BLaER1 (cell line): Measurements from ENCODE around the gene PRMT9.

Experiments
- H3K27ac ChIP-seq: shearing (Covaris generic); formaldehyde crosslinking; 2 replicates; pipeline ENCODE4 v1.8.1; 2022
- H3K27me3 ChIP-seq: shearing (Covaris generic); formaldehyde crosslinking; 2 replicates; pipeline ENCODE4 v1.8.1; 2022
- H3K36me3 ChIP-seq: shearing (Covaris generic); formaldehyde crosslinking; 2 replicates; pipeline ENCODE4 v1.8.1; 2022
- H3K4me1 ChIP-seq: shearing (Covaris generic); formaldehyde crosslinking; 2 replicates; pipeline ENCODE4 v1.8.1; 2022
- H3K4me2 ChIP-seq: shearing (Covaris generic); formaldehyde crosslinking; 2 replicates; pipeline ENCODE4 v1.8.1; 2022
- H3K4me3 ChIP-seq: shearing (Covaris generic); formaldehyde crosslinking; 2 replicates; pipeline ENCODE4 v1.8.1; 2022
- H3K9ac ChIP-seq: shearing (Covaris generic); formaldehyde crosslinking; 2 replicates; pipeline ENCODE4 v1.8.1; 2022
- H3K9me3 ChIP-seq: shearing (Covaris generic); formaldehyde crosslinking; 2 replicates; pipeline ENCODE4 v1.8.1; 2022
- H4K20me1 ChIP-seq: shearing (Covaris generic); formaldehyde crosslinking; 2 replicates; pipeline ENCODE4 v1.8.1; 2022
- Cebpa-rat ChIP-seq: shearing (Covaris generic); IDR thresholded peaks from 2 replicates; pipeline ENCODE4 v1.8.1; 2022

The PRMT9 gene

GRCh38 chr4:147682755-147683154 lies 1.2 kb downstream of the PRMT9 start:
- peak overlapping the region; percentile 87 for H3K9ac ChIP-seq
- peaks cover 21% of the 10 kb centered on the region for H3K36me3 ChIP-seq
- H3K27me3 ChIP-seq = no peaks in the 10 kb centered on the region
- H3K4me2 ChIP-seq = peak overlapping the region; percentile 83
- peak overlapping the region; percentile 82 for H3K4me3 ChIP-seq
- H4K20me1 ChIP-seq = 0 out of 2 replicates have a peak, but pooled peaks cover 7% of the 10 kb centered on the region
- peaks cover 19% of the 10 kb centered on the region for H3K4me1 ChIP-seq
- TF ChIP-seq Cebpa-rat = no peak
- H3K27ac ChIP-seq = 0 out of 2 replicates have a peak overlapping the region, but pooled peaks have one; percentile 87
- no peaks in the 10 kb centered on the region for H3K9me3 ChIP-seq

DNA sequence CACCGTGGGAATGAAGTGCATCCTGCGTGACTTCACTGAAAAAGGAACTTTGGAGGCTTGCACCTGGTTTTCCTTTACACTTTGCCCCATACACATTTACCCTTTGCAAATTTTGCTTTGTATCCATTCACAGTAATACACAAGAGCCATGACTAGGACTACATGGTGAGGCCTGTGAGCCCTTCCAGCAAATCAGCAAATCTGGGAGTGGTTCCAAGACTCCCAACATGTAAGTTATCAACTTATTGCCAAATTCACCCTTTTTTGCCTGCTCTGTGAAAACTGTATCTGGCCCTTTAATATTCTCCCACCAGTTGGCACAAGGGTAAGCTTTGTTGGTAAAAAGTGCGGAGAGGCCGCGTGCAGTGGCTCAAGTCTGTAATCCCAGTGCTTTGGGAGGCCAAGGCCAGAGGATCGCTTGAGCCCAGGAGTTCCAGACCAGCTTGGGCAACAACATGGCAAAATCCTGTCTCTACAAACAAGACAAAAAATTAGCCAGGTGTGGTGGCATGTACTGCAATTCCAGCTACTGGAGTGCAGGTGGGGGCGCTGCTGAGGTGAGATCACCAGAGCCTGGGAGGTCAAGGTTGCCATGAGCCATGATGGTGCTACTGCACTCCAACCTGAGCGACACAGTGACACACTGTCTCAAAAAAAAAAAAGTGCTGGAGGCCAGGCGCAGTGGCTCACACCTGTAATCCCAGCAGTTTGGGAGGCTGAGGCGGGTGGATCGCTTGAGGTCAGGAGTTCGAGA lies 5.0 kb downstream of the PRMT9 start:
- H3K4me2 ChIP-seq = no peak overlapping the region
- peaks cover 11% of the 10 kb centered on the region; the same call in 1 of the 2 replicates for H3K4me1 ChIP-seq
- no peak overlapping the region for H3K9ac ChIP-seq
- 0 out of 2 replicates have a peak, but pooled peaks cover 7% of the 10 kb centered on the region for H4K20me1 ChIP-seq
- peaks cover 21% of the 10 kb centered on the region for H3K36me3 ChIP-seq
- no peak for TF ChIP-seq Cebpa-rat
- no peak overlapping the region for H3K4me3 ChIP-seq
- H3K9me3 ChIP-seq = no peaks in the 10 kb centered on the region
- no peaks in the 10 kb centered on the region for H3K27me3 ChIP-seq
- no peak overlapping the region for H3K27ac ChIP-seq

DNA sequence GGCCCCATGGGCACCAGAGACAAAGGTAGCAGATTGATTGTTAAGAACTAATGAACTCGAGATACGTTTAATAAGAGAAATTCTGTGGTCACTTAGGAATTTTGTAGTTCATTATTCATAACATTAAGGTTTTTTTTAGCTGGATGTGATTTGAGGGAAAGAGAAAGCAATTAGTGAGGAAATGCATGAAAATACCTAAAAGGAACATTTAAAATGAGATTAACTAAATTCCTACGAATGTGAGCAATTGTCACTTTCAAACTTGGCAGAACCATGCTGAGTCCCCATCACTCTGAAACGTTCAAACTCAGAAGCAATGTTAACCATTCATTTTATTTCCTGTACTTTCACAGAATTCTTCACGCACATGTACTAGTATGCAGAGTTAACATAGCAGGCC lies 5.9 kb downstream of the PRMT9 start:
- Histone ChIP-seq H4K20me1 (0 out of 2 replicates have a peak, but pooled peaks cover 7% of the 10 kb centered on the region), H3K9ac (no peak overlapping the region), H3K27me3 (no peaks in the 10 kb centered on the region), H3K4me2 (no peak overlapping the region), H3K36me3 (peaks cover 21% of the 10 kb centered on the region), H3K4me1 (peaks cover 10% of the 10 kb centered on the region; the same call in 1 of the 2 replicates), H3K4me3 (no peak overlapping the region), H3K9me3 (no peaks in the 10 kb centered on the region), H3K27ac (no peak overlapping the region)
- no peak for TF ChIP-seq Cebpa-rat

DNA sequence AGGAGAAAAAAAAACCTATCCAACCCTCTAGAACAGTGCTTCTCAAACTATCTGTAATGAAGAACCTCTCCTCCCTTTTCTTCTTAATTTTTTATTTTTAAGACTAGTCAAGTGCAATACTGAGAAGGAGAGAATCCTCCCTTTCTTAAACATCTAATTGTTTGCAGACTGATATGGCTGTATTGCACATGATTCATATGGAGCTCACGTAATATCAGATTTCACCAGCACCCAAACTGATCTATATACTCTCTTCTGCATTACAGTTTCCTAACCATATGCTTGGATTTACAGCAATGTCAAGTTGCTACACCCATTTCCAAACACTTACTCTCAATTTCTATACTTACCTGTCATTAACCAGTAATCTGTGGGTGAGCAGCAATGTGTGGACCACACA lies 9.5 kb downstream of the PRMT9 start:
- TF ChIP-seq Cebpa-rat = no peak
- H4K20me1 ChIP-seq = no peaks in the 10 kb centered on the region

GRCh38 chr4:147674073-147674472 lies 9.9 kb downstream of the PRMT9 start:
- no peak overlapping the region for H3K27ac ChIP-seq
- H3K9ac ChIP-seq = no peak overlapping the region
- H3K4me1 ChIP-seq = no peaks in the 10 kb centered on the region
- TF ChIP-seq Cebpa-rat = no peak
- H4K20me1 ChIP-seq = no peaks in the 10 kb centered on the region
- H3K9me3 ChIP-seq = no peaks in the 10 kb centered on the region
- H3K27me3 ChIP-seq = no peaks in the 10 kb centered on the region
- no peak overlapping the region for H3K4me3 ChIP-seq
- peaks cover 29% of the 10 kb centered on the region for H3K36me3 ChIP-seq
- H3K4me2 ChIP-seq = no peak overlapping the region

More for the DNA sequence above, 9.5 kb downstream of the PRMT9 start:
- Histone ChIP-seq H3K4me1 (no peaks in the 10 kb centered on the region), H3K27ac (no peak overlapping the region), H3K36me3 (peaks cover 29% of the 10 kb centered on the region), H3K4me2 (no peak overlapping the region), H3K9ac (no peak overlapping the region), H3K27me3 (no peaks in the 10 kb centered on the region), H3K4me3 (no peak overlapping the region), H3K9me3 (no peaks in the 10 kb centered on the region)

- H3K36me3 ChIP-seq = peaks cover 83% of the 10 kb centered on the region
- no peak for TF ChIP-seq Cebpa-rat
These were observed 25.5 kb downstream of the PRMT9 start for GRCh38 chr4:147658501-147658900.

GRCh38 chr4:147655639-147656038 lies 28.3 kb downstream of the PRMT9 start:
- Histone ChIP-seq H3K9me3 (no peaks in the 10 kb centered on the region), H3K36me3 (peaks cover 80% of the 10 kb centered on the region), H3K4me3 (no peak overlapping the region), H3K9ac (no peak overlapping the region), H3K27ac (no peak overlapping the region), H3K27me3 (no peaks in the 10 kb centered on the region), H3K4me2 (no peak overlapping the region), H3K4me1 (no peaks in the 10 kb centered on the region), H4K20me1 (no peaks in the 10 kb centered on the region)
- no peak for TF ChIP-seq Cebpa-rat

More at GRCh38 chr4:147658501-147658900, 25.5 kb downstream of the PRMT9 start:
- Histone ChIP-seq H3K9me3 (no peaks in the 10 kb centered on the region), H3K4me3 (no peak overlapping the region), H3K27me3 (no peaks in the 10 kb centered on the region), H3K9ac (no peak overlapping the region), H3K4me2 (no peak overlapping the region), H4K20me1 (no peaks in the 10 kb centered on the region), H3K4me1 (no peaks in the 10 kb centered on the region), H3K27ac (no peak overlapping the region)

DNA sequence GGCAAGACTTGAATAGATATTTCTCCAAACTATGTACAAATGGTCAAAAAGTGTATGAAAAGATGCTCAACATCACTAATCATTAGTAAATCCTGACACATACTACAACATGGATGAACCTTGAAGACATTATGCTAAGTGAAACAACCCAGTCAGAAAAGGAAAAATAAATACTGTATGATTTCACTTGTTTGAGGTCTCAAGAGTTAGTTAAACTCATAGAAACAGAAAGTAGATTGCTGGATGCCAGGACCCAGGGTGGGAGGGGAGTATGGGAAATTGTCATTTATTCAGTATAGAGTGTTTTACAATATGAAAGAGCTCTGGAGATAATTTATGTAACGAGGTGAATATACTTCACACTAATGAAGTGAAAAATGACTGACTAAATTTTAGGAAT lies 32.4 kb downstream of the PRMT9 start:
- no peaks in the 10 kb centered on the region for H3K27me3 ChIP-seq
- no peaks in the 10 kb centered on the region for H3K4me1 ChIP-seq
- H3K4me3 ChIP-seq = no peak overlapping the region
- TF ChIP-seq Cebpa-rat = no peak
- H3K9me3 ChIP-seq = no peaks in the 10 kb centered on the region
- no peak overlapping the region for H3K4me2 ChIP-seq
- 0 out of 2 replicates have a peak, but pooled peaks cover 6% of the 10 kb centered on the region for H4K20me1 ChIP-seq
- H3K9ac ChIP-seq = no peak overlapping the region
- no peak overlapping the region for H3K27ac ChIP-seq
- H3K36me3 ChIP-seq = peaks cover 74% of the 10 kb centered on the region

DNA sequence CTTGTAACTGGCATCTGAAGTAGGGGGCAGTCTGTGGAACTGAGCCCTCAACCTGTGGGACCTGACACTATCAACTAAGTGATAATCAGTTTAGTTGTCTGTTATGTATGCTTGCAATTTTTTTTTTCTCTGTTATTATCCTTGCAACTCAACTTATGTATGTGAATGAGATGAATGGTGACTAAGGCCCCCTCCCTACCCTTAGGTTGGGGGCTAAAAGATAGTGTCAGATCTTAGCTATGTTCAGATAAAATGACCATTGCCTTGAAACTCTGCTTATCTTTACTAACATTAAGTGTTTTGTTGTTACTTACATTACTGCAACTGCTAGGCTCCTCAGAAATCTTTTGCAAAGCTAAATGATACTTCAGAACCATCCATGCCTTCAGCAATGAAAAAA lies 35.3 kb downstream of the PRMT9 start:
- Histone ChIP-seq H4K20me1 (peaks cover 15% of the 10 kb centered on the region; the same call in 1 of the 2 replicates), H3K9ac (no peak overlapping the region), H3K27ac (no peak overlapping the region), H3K27me3 (no peaks in the 10 kb centered on the region), H3K4me3 (no peak overlapping the region), H3K4me1 (no peaks in the 10 kb centered on the region), H3K4me2 (no peak overlapping the region), H3K9me3 (no peaks in the 10 kb centered on the region), H3K36me3 (peaks cover 51% of the 10 kb centered on the region)
- TF ChIP-seq Cebpa-rat = no peak

DNA sequence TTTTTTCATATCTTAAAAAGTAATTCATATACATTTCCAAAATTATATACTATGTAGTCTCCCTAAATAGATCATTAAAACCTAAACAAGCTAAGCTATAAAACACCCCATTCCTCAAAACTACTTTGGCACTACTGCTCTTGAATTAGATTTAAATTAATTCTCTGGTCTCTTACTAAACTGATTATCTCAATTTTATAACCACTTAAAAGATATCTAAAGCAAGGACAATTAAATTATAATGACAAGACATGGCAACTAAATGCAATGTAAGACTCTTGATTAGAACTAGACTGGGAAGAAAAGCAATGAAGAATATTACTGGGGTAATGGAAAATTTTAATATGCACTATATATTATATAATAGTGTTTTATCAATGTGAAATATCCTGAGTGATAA lies 38.9 kb downstream of the PRMT9 start:
- H3K27ac ChIP-seq = no peak overlapping the region
- peaks cover 17% of the 10 kb centered on the region; the same call in 1 of the 2 replicates for H4K20me1 ChIP-seq
- no peaks in the 10 kb centered on the region for H3K27me3 ChIP-seq
- no peak overlapping the region for H3K4me3 ChIP-seq
- H3K36me3 ChIP-seq = peaks cover 64% of the 10 kb centered on the region
- H3K4me2 ChIP-seq = no peak overlapping the region
- no peak overlapping the region for H3K9ac ChIP-seq
- no peaks in the 10 kb centered on the region for H3K4me1 ChIP-seq
- no peak for TF ChIP-seq Cebpa-rat
- no peaks in the 10 kb centered on the region for H3K9me3 ChIP-seq
